Neural cell (in vitro differentiated cells): ENCODE measurements around the gene GSTM2.

Experiments used
- MXI1 ChIP-seq: fragments of 450-650 bp; conservative IDR thresholded peaks from 2 replicates; pipeline ENCODE4 v1.6.1; 2014; ENCODE audit warnings: antibody characterized with exemption, mild to moderate bottlenecking; ENCODE audit not compliant: poor library complexity, severe bottlenecking
- TF ChIP-seq, protein P1 (sequence below): fragments of 450-650 bp; IDR thresholded peaks from 2 replicates; pipeline ENCODE4 v1.5.1; 2014; ENCODE audit warnings: antibody characterized with exemption, mild to moderate bottlenecking, moderate library complexity; ENCODE audit not compliant: poor library complexity, severe bottlenecking

DNA sequence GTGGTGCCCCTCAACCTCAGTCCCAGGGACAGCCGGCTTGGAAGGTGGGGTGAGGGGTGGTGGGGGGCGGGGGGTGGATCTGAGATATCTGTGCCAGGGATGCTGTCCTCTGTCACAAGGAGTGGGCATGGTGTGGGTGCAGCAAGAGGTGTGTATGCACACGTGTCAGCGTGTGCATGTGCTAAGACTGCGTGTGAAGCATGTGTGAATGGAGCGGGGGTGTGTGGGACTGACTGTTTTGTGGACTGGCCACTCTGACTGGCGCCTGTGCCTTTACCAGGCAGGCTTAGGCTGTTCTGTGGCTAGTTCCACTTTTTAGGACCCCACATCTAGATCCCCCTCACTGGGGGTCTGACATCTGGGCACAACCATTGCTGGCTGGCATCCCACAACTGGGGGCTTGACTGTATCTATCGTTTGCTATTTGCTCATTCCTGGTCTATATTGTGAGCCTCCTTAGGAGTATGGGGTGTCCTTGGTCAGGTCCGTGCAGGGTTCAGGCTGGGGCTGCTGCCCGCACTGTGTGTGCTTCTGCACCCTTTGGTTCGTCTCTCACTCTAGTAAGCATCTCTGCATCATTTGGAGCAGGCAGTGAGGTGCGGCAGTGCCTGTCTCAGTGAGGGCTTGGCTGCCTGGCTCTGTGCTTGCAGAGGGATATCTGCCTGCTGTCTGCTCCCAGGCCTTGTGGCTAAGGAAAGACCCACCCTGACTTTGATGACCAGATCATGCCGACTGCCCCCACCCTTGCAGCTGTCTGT is 46.3 kb upstream of the GSTM2 start:
- TF ChIP-seq MXI1: no peak
- TF ChIP-seq, protein P1, sequence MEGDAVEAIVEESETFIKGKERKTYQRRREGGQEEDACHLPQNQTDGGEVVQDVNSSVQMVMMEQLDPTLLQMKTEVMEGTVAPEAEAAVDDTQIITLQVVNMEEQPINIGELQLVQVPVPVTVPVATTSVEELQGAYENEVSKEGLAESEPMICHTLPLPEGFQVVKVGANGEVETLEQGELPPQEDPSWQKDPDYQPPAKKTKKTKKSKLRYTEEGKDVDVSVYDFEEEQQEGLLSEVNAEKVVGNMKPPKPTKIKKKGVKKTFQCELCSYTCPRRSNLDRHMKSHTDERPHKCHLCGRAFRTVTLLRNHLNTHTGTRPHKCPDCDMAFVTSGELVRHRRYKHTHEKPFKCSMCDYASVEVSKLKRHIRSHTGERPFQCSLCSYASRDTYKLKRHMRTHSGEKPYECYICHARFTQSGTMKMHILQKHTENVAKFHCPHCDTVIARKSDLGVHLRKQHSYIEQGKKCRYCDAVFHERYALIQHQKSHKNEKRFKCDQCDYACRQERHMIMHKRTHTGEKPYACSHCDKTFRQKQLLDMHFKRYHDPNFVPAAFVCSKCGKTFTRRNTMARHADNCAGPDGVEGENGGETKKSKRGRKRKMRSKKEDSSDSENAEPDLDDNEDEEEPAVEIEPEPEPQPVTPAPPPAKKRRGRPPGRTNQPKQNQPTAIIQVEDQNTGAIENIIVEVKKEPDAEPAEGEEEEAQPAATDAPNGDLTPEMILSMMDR: no peak
